Measurements from ENCODE around the gene TNFRSF25.

DNA sequence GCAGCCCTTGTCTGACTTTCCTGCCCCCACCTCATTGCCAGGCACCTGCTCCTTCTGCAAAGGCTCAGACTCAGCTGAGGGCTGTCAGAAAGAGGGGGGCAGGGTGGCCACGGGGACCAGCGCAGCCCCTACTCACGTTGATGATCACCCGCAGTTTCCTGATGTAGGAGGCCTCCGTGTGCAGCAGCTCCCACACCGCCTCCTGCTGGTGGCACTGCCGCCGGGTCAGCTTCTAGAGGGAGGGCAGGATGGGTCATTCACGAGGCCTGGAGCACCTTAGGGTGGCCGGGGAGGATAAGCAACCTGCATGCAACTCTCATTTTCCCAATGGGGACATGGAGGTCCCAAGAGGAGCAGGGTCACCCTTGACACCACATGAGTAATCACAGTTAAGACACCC is 6.4 kb upstream of the TNFRSF25 start:
- TF ChIP-seq POLR2AphosphoS5 (IDR thresholded peaks at IDR 0.05; ENCODE audit: borderline replicate concordance, low read depth, low read length): no peak
- no peak for TF ChIP-seq EZH2 (IDR thresholded peaks at IDR 0.05)
- TF ChIP-seq FOXP2 (optimal IDR thresholded peaks at IDR 0.05; ENCODE audit: control extremely low read depth, extremely low read length, insufficient read depth): no peak
